ENCODE results near the gene PDZD2.

The PDZD2 gene

DNA sequence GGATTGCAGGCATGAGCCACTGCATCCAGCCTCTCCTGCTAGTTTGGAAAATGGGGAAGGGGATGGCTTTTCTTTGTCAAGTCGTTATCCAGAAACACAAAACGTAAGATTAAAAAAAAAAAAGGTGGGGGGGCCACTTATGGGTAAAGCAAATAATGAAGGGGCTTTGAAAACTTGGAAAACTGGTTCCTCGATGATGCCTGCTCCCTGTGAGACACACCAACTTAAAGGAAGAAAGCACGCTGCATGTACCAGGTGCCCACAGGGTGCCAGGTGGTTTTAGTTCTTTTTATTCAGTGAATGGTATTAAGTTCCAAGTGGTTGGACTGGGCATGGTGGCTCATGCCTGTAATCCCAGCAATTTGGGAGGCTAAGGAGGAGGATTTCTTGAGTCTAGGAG is 365.1 kb downstream of the PDZD2 start:
- no peak for DNase-seq
- H3K4me1 ChIP-seq (ENCODE audit: control insufficient read depth in 1 of 2, insufficient read depth in 2 of 2, low read length in 2 of 2): no peaks in the 10 kb centered on the region
- no peak overlapping the region for H2BK5ac ChIP-seq (ENCODE audit: low read depth, low read length, poor library complexity)
- no CpG with 5 or more reads among the region's 4 CpGs for WGBS (ENCODE audit: extremely low coverage, insufficient coverage, insufficient read length)
- no peak overlapping the region for H3K14ac ChIP-seq (ENCODE audit: low read length)
- no peaks in the 10 kb centered on the region for H3K79me2 ChIP-seq (ENCODE audit: control insufficient read depth, insufficient read depth, low read length, poor library complexity)
- H3K9me3 ChIP-seq (ENCODE audit: insufficient read depth, low read depth, low read length): peaks cover 4% of the 10 kb centered on the region
- H4K12ac ChIP-seq (ENCODE audit: low read depth, low read length): no peak overlapping the region
- no peak overlapping the region for H3K18ac ChIP-seq (ENCODE audit: low read length)
- no peak overlapping the region for H3K23ac ChIP-seq (ENCODE audit: low read length)
- no peaks in the 10 kb centered on the region for H3K79me1 ChIP-seq (ENCODE audit: low read length)
- no peaks in the 10 kb centered on the region for H3K36me3 ChIP-seq (ENCODE audit: control insufficient read depth in 1 of 2, insufficient read depth in 2 of 2, low read length in 2 of 2)
- no peak overlapping the region for H2AFZ ChIP-seq (ENCODE audit: insufficient read depth, low read length, poor library complexity)
- no peak overlapping the region for H2AK5ac ChIP-seq (ENCODE audit: low read length)
- no peak overlapping the region for H4K91ac ChIP-seq (ENCODE audit: low read depth, low read length)
- no peak overlapping the region for H2BK12ac ChIP-seq (ENCODE audit: low read length)
- H2BK120ac ChIP-seq (ENCODE audit: insufficient read depth, low read length, poor library complexity): no peak overlapping the region
- no peaks in the 10 kb centered on the region for H3K27me3 ChIP-seq (ENCODE audit: insufficient read depth, low read length)
- no peak overlapping the region for H4K8ac ChIP-seq (ENCODE audit: low read depth, low read length)
- H3K9ac ChIP-seq (ENCODE audit: low read length): no peak overlapping the region
- no peak overlapping the region for H3K4me2 ChIP-seq (ENCODE audit: low read length)
- no peak overlapping the region for H3K4ac ChIP-seq (ENCODE audit: low read depth, low read length)
- H3K4me3 ChIP-seq (ENCODE audit: low read depth, low read length): no peak overlapping the region
- no peak overlapping the region for H3K27ac ChIP-seq (ENCODE audit: low read depth, low read length)

DNA sequence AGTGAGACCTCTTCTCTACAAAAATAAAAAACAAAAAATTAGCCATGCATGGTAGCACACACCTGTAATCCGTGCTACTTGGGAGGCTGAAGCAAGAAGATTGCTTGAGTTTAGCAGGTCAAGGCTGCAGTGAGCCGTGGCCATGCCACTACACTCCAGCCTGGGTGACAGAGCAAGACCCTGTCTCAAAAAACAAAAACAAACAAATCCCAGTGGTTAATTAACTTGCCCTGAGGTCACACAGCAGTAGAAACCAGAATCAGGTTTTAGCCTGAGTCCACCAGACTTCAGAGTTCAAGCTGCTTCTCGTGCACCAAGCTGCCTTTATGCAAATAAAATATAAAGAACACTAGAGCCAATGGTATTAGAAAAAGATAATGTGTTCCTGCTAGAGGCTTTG is 365.5 kb downstream of the PDZD2 start:
- Histone ChIP-seq H3K9me3 (ENCODE audit: insufficient read depth, low read depth, low read length) (peaks cover 4% of the 10 kb centered on the region), H3K79me2 (ENCODE audit: control insufficient read depth, insufficient read depth, low read length, poor library complexity) (no peaks in the 10 kb centered on the region), H3K9ac (ENCODE audit: low read length) (no peak overlapping the region), H4K8ac (ENCODE audit: low read depth, low read length) (no peak overlapping the region), H3K4me2 (ENCODE audit: low read length) (no peak overlapping the region), H3K27me3 (ENCODE audit: insufficient read depth, low read length) (no peaks in the 10 kb centered on the region), H3K14ac (ENCODE audit: low read length) (no peak overlapping the region), H2AK5ac (ENCODE audit: low read length) (no peak overlapping the region), H2BK12ac (ENCODE audit: low read length) (no peak overlapping the region), H2BK120ac (ENCODE audit: insufficient read depth, low read length, poor library complexity) (no peak overlapping the region), H4K91ac (ENCODE audit: low read depth, low read length) (no peak overlapping the region), H3K79me1 (ENCODE audit: low read length) (no peaks in the 10 kb centered on the region), H2BK5ac (ENCODE audit: low read depth, low read length, poor library complexity) (no peak overlapping the region), H3K18ac (ENCODE audit: low read length) (no peak overlapping the region), H3K23ac (ENCODE audit: low read length) (no peak overlapping the region), H3K36me3 (ENCODE audit: control insufficient read depth in 1 of 2, insufficient read depth in 2 of 2, low read length in 2 of 2) (no peaks in the 10 kb centered on the region), H3K4ac (ENCODE audit: low read depth, low read length) (no peak overlapping the region), H2AFZ (ENCODE audit: insufficient read depth, low read length, poor library complexity) (no peak overlapping the region), H3K27ac (ENCODE audit: low read depth, low read length) (no peak overlapping the region), H4K12ac (ENCODE audit: low read depth, low read length) (no peak overlapping the region), H3K4me1 (ENCODE audit: control insufficient read depth in 1 of 2, insufficient read depth in 2 of 2, low read length in 2 of 2) (no peaks in the 10 kb centered on the region), H3K4me3 (ENCODE audit: low read depth, low read length) (no peak overlapping the region)
- no peak for DNase-seq
- no CpG with 5 or more reads among the region's 3 CpGs for WGBS (ENCODE audit: extremely low coverage, insufficient coverage, insufficient read length)

DNA sequence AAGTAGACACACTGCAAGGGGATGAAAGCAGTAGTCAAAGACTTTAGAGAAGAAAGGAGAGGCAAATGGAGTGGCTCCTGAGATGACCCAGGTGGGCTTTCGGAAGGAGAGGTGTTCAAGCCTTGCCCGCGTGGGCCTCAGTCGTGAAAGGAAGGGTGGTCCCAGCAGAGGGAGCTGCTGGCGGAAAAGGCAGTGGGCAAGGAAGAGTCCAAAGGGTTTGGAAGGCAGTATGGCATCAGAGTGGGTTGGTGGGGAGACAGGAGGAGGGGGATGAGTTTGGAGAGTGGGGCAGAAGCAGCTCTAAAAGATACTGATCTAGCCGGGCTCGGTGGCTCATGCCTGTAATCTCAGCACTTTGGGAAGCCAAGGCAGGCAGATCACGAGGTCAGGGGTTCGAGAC is 369.8 kb downstream of the PDZD2 start:
- H3K14ac ChIP-seq (ENCODE audit: low read length): no peak overlapping the region
- no peak overlapping the region for H4K12ac ChIP-seq (ENCODE audit: low read depth, low read length)
- no peaks in the 10 kb centered on the region for H3K36me3 ChIP-seq (ENCODE audit: control insufficient read depth in 1 of 2, insufficient read depth in 2 of 2, low read length in 2 of 2)
- no peak overlapping the region for H3K23ac ChIP-seq (ENCODE audit: low read length)
- no peak for DNase-seq
- no peak overlapping the region for H2BK5ac ChIP-seq (ENCODE audit: low read depth, low read length, poor library complexity)
- H3K4me2 ChIP-seq (ENCODE audit: low read length): no peak overlapping the region
- no peaks in the 10 kb centered on the region for H3K79me1 ChIP-seq (ENCODE audit: low read length)
- H3K18ac ChIP-seq (ENCODE audit: low read length): no peak overlapping the region
- no CpG with 5 or more reads among the region's 9 CpGs for WGBS (ENCODE audit: extremely low coverage, insufficient coverage, insufficient read length)
- H2BK12ac ChIP-seq (ENCODE audit: low read length): no peak overlapping the region
- no peak overlapping the region for H2AK5ac ChIP-seq (ENCODE audit: low read length)
- peaks cover 0 to 2% of the 10 kb centered on the region in 2 experiments for H3K4me1 ChIP-seq (ENCODE audit: control insufficient read depth in 1 of 2, insufficient read depth in 2 of 2, low read length in 2 of 2)
- no peak overlapping the region for H3K27ac ChIP-seq (ENCODE audit: low read depth, low read length)
- no peak overlapping the region for H2AFZ ChIP-seq (ENCODE audit: insufficient read depth, low read length, poor library complexity)
- H3K4me3 ChIP-seq (ENCODE audit: low read depth, low read length): no peak overlapping the region
- H2BK120ac ChIP-seq (ENCODE audit: insufficient read depth, low read length, poor library complexity): no peak overlapping the region
- no peak overlapping the region for H3K4ac ChIP-seq (ENCODE audit: low read depth, low read length)
- no peaks in the 10 kb centered on the region for H3K27me3 ChIP-seq (ENCODE audit: insufficient read depth, low read length)
- H3K9ac ChIP-seq (ENCODE audit: low read length): no peak overlapping the region
- H3K9me3 ChIP-seq (ENCODE audit: insufficient read depth, low read depth, low read length): no peaks in the 10 kb centered on the region
- H4K8ac ChIP-seq (ENCODE audit: low read depth, low read length): no peak overlapping the region
- H3K79me2 ChIP-seq (ENCODE audit: control insufficient read depth, insufficient read depth, low read length, poor library complexity): no peaks in the 10 kb centered on the region
- no peak overlapping the region for H4K91ac ChIP-seq (ENCODE audit: low read depth, low read length)

DNA sequence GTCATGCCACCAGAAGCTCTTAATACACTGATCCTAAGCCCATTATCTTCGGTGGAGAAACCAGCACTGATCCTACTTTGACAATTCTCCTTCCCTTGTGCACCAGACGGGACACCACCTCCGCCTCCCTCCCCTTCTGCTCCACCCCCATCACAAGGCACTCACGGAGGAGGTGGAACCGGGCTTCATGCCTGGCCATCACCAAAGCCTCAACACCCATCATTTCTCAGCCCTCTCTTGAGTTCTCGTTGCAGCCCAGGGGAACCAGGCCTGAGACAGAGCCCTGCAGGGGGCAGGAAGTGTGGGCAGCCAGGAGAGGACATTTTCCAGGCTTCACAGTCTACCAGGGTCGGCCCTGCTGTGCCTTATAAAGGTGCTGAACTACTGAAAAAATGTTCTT is 374.7 kb downstream of the PDZD2 start:
- no peak overlapping the region for H3K14ac ChIP-seq (ENCODE audit: low read length)
- no peak overlapping the region for H2BK5ac ChIP-seq (ENCODE audit: low read depth, low read length, poor library complexity)
- H3K79me1 ChIP-seq (ENCODE audit: low read length): no peaks in the 10 kb centered on the region
- H3K18ac ChIP-seq (ENCODE audit: low read length): no peak overlapping the region
- no peak overlapping the region for H3K4ac ChIP-seq (ENCODE audit: low read depth, low read length)
- no peak for DNase-seq
- no peak overlapping the region for H4K12ac ChIP-seq (ENCODE audit: low read depth, low read length)
- peaks cover 4% of the 10 kb centered on the region for H3K9me3 ChIP-seq (ENCODE audit: insufficient read depth, low read depth, low read length)
- no peak overlapping the region for H3K9ac ChIP-seq (ENCODE audit: low read length)
- H3K79me2 ChIP-seq (ENCODE audit: control insufficient read depth, insufficient read depth, low read length, poor library complexity): no peaks in the 10 kb centered on the region
- H3K36me3 ChIP-seq (ENCODE audit: control insufficient read depth in 1 of 2, insufficient read depth in 2 of 2, low read length in 2 of 2): no peaks in the 10 kb centered on the region
- H3K27me3 ChIP-seq (ENCODE audit: insufficient read depth, low read length): no peaks in the 10 kb centered on the region
- no peak overlapping the region for H2AK5ac ChIP-seq (ENCODE audit: low read length)
- no peak overlapping the region for H3K23ac ChIP-seq (ENCODE audit: low read length)
- H2BK120ac ChIP-seq (ENCODE audit: insufficient read depth, low read length, poor library complexity): no peak overlapping the region
- no CpG with 5 or more reads among the region's 7 CpGs for WGBS (ENCODE audit: extremely low coverage, insufficient coverage, insufficient read length)
- no peak overlapping the region for H4K91ac ChIP-seq (ENCODE audit: low read depth, low read length)
- H2BK12ac ChIP-seq (ENCODE audit: low read length): no peak overlapping the region
- no peak overlapping the region for H3K4me2 ChIP-seq (ENCODE audit: low read length)
- H3K4me1 ChIP-seq (ENCODE audit: control insufficient read depth in 1 of 2, insufficient read depth in 2 of 2, low read length in 2 of 2): peaks cover 0 to 7% of the 10 kb centered on the region in 2 experiments
- no peak overlapping the region for H4K8ac ChIP-seq (ENCODE audit: low read depth, low read length)
- no peak overlapping the region for H3K4me3 ChIP-seq (ENCODE audit: low read depth, low read length)
- H2AFZ ChIP-seq (ENCODE audit: insufficient read depth, low read length, poor library complexity): no peak overlapping the region
- H3K27ac ChIP-seq (ENCODE audit: low read depth, low read length): no peak overlapping the region
